Stimulated activated CD4-positive, alpha-beta T cell treated with anti-CD3 and anti-CD28 coated beads, Interleukin-2, amount 100 ng/mL, for 24 hours (primary cell): ENCODE data around the gene VPS35L.
"Not testable (repeated sequence)": the region's sequence is repeated elsewhere in the genome, so short reads cannot be mapped to it uniquely, and the experiment has no call there.

Source experiments
- DNase-seq, 2 donors: peaks; one replicate each; pipeline ENCODE4 v3.0.0-alpha.2; 2020

Gene VPS35L

DNA sequence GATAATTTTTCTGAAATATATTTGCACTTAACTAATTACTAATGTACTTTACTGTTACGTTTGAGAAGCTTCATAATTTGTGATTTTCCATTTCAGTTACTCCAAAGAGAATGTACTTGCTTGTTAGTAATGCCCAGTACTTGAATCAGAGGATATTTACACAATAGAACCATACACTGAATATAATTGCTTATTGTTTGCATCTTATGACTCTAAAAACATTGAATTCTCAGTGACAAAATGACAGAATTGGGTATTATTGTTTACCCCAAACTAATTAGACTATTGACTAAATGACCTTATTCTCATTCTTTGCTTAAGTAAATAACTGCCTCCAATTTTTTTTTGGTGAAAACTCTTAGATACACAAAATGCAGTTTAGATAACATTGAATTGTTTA lies 22.9 kb upstream of the VPS35L start:
- no peak for DNase-seq

DNA sequence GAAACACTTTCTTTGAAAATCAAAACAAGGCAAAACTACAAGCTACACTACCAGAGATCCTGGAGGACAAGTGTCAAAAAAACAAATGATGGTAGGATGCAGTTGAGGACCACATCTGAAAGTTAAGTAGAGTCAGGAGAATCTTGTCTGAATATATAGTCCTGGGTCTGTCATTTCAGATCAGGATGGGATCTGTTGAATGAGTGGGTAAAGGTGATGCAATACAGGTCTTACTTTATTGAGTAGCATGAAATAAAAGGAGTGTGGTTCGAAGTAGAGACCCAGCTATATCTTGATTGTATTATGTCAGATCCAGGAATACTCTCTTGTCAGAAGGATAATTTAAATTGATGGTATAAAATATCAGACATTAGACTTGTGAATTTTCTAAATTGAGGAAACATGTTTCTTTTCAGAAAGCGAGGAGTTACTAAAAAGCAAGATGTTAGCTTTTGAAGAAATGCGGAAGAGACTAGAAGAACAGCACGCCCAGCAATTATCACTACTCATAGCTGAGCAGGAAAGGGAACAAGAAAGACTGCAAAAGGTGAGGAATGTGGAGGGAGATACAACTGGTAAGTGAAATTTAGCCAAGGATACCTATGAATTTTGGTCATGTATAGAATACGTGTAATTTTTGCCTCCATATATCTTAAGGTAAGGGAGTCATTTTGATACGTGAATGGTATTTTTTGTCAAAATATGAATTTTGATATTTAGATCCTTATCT lies 15.1 kb upstream of the VPS35L start:
- DNase-seq: no peak

DNA sequence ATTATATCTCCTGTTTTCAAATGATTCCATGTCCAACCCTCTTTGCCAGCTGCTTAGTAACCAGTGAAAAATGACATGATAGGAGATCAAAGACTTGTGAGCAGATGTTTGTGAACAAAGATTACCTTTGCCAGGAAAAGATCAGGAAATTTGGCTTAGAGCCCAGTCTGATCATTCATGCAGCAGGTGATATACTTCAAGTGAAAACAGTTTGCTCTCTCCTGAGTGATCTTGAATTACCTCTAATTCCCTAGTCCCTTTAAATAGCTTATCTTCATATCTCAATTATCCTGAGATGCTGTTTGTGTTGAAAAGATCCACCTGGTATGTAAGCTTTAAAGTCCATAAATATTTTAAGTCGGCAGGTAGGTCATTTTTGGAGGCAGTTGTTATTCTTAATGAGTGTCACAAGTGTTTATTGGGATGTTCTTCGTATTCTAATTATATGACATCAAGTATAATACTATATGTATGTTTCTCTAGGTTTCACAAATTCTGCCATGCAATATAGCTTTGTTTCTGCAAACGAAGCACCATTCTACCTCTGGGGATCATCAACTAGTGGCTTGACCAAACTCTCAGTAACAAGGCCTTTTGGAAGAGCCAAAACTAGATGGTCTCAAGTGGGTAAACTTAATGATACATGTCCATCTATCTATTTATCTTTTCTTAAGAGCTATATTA lies 13.2 kb upstream of the VPS35L start:
- no peak for DNase-seq

DNA sequence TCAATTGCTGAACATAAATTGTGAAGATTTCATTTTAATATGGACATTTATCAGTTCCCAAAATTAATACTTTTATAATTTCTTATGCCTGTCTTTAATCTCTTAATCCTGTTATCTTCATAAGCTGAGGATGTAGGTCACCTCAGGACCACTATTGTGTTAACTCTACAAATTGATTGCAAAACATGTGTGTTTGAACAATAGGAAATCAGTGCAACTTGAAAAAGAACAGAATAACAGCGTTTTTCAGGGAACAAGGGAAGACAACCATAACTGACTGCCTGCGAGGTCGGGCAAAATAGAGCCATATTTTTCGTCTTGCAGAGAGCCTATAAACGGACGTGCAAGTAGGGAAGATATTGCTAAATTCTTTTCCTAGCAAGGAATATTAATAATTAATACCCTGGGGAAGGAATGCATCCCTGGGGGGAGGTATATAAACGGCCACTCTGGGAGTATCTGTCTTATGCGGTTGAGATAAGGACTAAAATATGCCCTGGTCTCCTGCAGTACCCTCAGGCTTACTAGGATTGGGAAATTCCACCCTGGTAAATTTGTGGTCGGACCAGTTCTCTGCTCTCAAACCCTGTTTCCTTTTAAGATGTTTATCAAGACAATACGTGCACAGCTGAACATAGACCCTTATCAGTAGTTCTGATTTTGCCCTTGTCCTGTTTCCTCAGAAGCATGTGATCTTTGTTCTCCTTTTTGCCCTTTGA lies 12.1 kb upstream of the VPS35L start:
- not testable (repeated sequence) for DNase-seq

DNA sequence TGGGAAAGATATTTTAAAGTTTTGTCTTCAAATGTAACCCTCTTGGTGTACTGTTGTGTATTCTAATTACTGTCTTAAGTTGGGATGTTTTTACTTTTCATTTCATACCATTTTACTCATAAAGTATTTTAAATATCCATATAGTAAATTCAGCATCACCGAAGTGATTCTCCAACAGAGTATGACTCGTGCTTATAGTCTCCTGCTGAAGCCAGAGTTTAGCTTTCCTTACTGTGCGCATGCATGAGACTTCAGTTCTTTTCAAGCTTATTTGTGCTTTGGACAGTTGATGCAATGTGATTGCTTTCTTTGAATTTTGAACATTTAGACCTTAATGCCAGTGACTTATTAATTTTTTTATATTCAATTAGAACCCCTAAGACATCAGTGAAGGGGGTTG lies 7.4 kb upstream of the VPS35L start:
- DNase-seq: no peak

DNA sequence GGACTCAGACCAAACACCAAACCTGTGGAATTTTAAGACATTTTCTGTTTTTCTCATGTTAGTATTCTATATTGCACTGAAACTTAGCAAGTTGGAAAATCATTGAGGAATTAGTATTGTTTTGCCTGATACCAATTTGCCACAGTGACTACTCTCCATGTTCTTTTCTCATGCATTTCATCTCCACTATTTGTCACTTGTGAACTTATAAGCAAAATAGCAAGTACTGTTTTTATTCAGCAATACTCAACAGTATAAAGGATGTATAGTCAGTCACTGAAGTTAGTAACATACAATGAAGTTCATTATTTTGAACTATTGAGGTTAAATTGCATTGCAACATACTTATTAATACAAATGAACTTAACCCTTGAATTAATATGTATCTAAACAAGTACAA lies 5.8 kb upstream of the VPS35L start:
- DNase-seq: no peak

DNA sequence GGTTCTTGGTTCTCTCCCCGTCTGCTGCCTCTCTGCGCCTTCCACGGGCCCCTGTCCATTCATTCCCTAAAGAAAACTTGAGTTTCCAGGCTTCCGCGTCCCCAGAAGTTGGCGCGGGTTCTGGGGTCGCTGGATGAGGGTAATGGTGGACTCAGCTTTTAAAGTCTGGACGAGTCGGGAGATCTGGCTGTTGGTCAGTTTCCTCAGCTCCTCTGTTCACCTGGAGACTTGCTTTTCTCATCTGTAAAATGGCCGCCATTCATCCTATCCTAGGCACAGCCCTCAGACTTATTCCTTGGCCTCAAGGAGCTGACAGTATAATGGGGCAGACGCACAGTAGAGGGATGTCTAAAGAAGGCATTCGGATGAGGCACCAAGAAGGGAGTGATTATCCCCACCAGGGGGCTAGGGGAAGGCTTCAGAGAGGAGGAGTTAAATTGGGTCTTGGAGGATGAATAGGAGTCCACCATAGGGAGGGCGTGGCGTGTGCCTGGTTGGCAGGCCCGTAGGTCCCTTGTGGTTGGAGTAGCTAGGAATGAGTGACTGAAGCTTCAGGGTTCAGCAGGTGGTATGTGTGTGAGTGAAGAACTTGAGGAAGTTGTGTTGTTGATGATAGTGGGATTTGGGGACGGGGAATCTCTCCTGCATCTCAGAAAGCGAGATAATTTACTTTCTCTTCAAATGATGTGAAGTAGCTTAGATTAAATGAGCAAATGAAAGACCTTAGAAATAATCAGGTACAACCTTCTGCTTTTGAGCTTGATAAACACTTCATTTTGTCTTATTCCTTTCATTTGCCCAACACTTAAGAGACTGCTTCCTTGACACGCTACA lies 652 bp downstream of the VPS35L start:
- DNase-seq: peak; percentile 26 to 27

DNA sequence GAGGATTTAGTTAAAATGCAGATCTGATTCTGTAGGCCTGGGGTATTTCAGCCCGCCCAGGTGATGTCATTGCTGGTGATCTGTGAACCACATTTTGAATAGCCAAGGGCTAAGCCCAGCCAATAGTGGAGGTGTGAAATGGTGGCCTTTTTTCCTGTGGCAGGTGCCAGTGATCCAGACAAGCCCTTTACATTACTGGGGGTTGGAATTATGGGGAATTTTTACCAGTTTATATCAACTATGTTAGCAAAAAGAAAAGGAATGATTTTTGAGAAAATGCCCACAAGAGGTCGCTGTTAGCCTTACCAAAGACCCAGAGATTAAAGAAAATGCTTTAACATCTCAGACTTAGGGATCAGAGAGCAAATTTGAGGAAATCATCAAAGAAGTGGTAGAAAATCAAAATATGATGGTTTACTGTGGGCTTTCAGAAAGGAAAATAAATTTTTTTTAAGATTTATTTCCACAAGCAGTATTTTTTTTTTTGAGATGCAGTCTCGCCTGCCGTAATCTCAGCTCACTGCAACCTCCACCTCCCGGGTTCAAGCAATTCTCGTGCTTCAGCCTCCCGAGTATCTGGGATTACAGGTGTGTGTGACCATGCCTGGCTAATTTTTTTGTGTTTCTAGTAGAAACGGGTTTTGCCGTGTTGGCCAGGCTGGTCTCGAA lies 3.9 kb downstream of the VPS35L start:
- DNase-seq: peak in 1 of 2 donors; percentile 6

DNA sequence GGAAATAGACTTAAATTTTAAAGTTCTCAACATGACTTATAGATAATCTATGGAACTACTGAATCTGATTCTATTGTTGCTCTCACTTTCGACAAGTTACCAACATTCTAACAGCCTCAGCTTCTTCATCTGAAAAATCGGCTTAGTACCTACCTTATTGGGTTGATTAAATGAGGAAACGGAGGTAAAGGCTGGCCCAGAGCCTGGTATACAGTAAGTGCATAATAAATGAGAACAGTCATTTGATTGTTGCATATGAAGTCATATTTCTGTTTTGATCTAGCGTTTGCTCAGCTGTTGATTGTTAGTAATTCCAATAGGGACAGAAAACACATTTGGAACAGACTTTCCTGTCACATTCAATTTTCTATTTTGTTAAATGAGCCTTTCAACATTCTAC lies 4.6 kb downstream of the VPS35L start:
- DNase-seq: no peak

DNA sequence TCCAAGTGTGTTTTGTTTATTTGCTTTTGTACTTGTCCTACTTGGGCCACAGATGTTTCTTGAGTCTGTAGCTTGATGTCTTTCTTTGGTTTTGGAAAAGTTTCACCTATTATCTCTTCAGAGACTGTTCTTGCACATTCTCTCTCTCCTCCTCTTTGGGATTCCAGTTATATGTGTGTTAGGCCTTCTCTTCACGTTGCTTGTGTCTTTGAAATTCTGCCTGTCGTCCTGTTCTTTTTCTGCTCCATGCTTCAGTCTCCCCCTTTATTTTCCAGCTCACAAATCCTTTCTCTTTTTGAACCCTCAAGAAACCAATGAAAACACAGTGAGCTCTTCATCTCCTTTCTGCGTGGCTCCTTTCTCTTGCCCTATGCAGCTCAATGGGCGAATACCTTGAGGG lies 7.9 kb downstream of the VPS35L start:
- DNase-seq: no peak

DNA sequence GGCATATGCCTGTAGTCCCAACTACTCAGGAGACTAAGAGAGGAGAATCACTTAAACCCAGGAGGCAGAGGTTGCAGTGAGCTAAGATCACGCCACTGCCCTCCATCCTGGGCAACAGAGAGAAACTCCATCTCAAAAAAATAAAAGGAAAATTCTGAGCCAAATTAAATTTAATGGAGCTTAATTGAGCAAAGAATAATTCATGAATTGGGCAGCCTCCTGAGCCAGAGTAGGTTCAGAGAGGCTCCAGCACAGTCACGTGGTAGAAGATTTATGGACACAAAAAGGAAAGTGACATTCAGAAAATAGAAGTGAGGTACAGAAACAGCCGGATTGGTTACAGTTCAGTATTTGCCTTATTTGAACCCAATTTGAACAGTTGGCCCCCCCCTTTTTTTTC lies 10.9 kb downstream of the VPS35L start:
- DNase-seq: no peak

DNA sequence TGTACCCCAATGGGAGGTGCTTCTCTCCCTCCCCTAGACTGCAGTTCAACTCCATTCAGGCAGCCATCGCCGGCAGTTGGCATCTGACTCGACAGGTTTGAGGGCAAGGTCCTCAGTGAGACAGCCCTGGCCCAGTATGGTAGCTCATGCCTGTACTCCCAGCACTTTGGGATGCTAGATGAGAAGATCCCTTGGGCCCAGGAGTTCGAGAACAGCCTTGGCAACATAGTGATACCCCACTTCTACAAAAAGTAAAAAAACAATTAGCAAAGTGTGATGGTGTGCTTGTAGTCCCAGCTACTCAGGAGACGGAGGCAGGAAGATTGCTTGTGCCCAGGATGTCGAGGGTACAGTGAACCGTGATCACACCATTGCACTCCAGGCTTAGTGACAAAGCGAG lies 12.1 kb downstream of the VPS35L start:
- DNase-seq: no peak

DNA sequence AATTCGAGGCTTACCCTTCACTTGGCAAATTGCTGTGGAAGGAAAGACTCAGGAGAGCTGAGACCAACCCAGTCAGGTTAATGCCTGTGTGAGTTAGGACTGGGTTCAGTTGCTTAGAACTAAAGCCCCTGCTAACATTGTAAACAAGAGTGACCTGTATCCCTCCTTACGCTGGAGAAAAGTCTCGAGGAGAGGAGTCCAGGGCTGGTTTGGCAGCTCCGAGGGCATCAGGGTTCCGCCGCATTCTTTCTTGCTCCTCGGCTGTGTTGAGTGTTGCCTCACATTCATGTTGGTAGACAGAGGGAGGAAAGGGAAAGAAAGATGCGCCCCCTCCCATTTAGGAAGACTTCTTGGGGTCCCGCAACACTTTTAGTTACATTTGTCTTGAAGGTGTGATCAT lies 18.5 kb downstream of the VPS35L start:
- DNase-seq: no peak

DNA sequence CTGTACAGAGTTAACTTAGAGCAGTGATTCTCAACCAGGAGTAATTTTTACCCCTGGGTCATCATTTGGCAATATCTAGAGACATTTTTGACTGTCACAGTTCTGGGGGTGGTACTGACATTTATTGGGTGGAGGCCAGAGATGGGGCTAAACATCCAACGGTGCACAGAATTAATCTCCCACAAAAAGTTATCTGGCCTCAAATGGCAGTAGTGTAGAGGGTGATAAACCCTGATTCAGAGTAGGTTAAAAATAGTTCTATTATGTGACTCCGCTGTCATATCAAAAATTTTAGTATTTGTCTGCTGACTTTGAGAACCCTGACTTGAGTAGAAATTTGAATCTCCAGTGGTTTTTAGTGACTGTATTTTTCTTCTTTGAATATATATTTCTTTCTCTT lies 19.1 kb downstream of the VPS35L start:
- DNase-seq: no peak

DNA sequence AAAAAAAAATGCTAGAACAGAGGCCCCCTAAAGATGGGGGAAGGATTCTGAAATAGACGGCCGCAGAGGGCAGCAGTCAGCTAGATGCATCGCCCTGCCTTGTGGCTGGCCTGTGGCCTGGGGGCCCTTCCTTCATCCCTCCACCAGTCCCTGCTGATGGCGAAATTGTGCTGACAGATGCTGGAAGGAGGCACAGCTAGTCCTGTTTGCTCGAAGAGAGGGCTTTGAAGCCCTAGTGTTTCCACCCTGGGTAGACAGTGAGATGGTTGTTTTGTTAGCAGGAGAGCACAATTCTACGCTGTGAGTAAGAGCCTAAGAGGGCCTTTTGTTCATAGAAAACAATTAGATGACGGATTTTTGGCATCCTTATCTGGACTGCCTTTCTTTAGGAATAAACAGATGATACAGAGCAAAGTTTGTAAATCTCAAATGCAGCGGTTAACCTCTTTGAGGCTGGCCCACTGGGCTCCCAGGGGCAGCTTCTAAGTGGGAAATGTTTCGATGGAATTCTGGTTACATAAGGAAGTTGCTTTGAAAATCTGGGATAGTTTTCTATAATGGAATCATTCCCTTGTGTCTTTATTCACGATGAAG lies 23.0 kb downstream of the VPS35L start:
- DNase-seq: no peak

DNA sequence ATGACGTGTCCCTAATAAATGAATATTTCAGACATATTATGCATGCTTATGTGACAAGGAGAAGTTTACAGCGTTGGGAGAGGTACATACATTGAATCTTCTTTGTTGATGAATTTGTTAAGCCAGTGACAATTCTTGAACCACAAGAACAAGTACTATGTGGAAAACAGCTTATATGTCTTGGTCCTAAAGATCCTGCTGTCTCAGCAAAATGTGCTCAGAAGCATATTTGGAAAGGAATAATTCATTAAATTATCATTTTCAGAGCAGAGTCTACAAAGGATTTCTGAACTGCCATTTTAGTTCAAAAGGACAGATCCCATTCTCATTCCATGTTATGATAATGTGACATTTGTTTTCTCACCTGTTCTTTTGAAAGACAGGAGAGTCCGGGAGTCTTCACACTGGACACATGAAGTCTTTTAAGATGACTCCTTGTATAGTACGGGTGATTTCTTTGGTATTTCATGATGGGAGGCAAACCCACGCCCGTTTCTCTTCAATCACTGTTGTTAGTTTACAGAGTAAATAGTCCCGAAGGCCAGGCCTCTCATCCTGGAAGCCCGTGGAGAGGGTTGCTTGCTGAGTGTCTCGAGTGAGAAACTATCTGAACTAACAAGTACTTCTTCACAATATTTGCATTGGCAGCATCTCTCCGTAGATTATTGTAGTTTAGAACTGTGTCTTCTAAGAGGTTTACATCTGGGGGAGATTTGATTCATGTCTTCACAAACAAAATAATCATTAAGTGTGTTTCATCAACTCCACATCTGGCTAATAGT lies 26.7 kb downstream of the VPS35L start:
- DNase-seq: no peak

DNA sequence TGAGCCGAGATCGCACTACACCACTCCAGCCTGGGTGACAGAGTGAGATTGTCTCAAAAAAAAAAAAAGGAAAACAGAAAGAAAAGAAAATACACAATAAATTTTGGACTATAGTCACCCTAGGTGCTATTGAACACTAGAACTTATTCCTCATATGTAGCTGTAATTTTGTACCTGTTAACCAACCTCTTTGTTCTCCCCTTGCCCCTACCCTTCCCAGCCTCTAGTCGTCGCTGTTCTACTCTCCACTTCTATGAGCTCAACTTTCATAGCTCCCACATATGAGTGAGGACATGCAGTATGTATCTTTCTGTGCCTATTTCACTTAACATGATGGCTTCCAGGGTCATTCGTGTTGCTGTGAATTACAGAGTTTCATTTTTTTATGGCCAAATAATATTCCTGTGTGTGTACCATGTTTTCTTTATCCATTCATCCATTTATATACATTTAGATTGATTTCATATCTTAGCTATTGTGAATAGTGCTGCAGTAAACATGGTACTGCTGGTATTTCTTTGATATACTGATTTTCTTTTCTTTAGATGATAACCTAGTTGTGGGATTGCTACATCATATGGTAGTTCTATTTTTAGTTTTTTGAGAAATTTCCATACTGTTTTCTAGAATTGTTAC lies 28.3 kb downstream of the VPS35L start:
- DNase-seq: peak; percentile 11 to 20

DNA sequence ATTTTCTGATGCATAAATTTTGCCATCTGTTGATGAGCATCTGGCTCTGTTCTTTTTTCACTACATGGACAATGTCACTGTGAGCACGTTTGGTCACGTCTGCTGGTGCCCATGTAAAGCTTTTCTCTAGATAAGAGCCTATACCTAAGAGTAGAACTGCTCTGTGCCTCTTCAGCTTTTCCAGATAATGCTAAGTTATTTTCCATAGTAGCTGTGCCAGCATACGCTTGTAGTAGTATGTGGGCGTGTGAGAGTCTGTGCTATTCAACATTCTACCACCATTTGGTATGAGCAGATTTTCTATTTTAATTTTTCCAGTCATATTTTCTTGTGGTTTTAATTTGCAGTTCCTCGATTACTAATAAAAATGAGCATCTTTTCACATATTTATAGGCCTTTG lies 33.2 kb downstream of the VPS35L start:
- no peak for DNase-seq

DNA sequence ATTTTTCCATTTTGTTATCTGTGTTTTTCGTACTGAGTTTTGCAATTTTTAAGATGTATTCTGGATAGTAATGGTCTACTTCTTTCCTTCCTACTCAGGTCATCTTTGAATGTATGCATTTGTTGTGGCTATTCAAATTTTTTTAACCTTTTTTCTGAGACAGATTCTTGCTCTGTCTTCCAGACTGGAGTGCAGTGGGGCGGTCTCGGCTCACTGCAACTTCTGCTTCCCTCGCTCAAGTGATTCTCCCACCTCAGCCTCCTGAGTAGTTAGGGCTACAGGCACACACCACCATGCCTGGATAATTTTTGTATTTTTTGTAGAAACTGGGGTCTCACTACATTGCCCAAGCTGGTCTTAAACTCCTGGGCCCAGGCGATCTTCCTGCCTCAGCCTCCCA lies 33.6 kb downstream of the VPS35L start:
- no peak for DNase-seq

DNA sequence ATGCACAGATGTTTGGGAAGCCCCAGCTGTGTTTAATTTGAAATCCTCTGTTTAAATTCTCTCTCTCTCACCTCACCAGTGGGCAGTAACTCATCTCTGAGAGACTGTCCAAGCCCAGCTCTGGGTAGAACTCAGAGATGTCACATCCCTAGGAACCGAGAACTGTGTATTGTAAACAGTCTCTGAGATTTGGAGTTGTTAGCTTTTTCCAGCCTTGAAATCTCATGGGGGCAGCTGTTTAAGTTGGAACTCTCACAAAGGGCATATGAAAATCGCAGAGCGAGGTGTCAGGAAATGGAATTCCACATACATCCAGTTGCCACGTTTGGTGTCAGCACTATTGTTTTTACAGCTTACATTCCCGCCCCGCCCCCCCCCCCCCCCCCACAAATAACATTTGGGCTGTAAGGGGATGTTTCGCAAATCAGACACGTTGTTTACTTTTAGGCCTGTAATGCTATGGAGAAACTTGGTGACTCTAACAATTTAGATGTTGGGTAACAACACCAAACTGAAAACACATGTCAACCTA lies 34.3 kb downstream of the VPS35L start:
- no peak for DNase-seq
